ENCODE data around the gene P2RY8. TPM values are rescaled to one million over a fixed set of nuclear protein-coding genes. Genes with fewer than 3 reads are reported as not detected.
"Not testable (repeated sequence)": the region's sequence is repeated elsewhere in the genome, so short reads cannot be mapped to it uniquely, and the experiment has no call there.

Gene P2RY8
- total RNA-seq, 1 donor from 2014 or later, result 0.52 TPM

- not testable (repeated sequence) for H3K9ac ChIP-seq (ENCODE audit: low read depth in 1 of 3, low read length in 3 of 3); H3K27ac ChIP-seq (ENCODE audit: low read depth, low read length); H3K4me1 ChIP-seq (ENCODE audit: control insufficient read depth in 3 of 3, insufficient read depth in 3 of 3, low read length in 3 of 3); H3K27me3 ChIP-seq (ENCODE audit: control insufficient read depth in 3 of 3, insufficient read depth in 3 of 3, low read length in 3 of 3); H3K4me3 ChIP-seq (ENCODE audit: low read length in 3 of 3); H3K9me3 ChIP-seq (ENCODE audit: control insufficient read depth in 3 of 3, low read length in 3 of 3); H3K36me3 ChIP-seq (ENCODE audit: control insufficient read depth in 3 of 3, insufficient read depth in 3 of 3, low read length in 3 of 3)
Measured at GRCh38 chrX:1489354-1489753, 47.6 kb downstream of the P2RY8 start.

DNA sequence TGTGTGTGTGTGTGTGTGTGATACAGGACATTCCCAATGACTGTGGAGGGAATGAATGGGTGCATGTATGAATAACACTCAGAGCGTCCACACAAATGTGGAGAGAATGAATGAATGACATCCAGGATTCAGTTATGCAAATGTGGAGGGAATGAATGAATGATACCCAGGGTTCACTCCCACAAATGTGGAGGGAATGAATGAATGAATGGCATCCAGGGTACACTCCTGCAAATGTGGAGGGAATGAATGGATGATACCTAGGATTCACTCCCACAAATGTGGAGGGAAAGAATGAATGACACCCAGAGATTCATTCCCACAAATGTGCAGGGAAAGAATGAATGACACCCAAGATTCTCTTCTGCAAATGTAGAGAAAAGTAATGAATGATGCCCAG lies 48.2 kb downstream of the P2RY8 start:
- Histone ChIP-seq H3K4me3 (ENCODE audit: low read length in 3 of 3) (no peak overlapping the region), H3K9me3 (ENCODE audit: control insufficient read depth in 3 of 3, low read length in 3 of 3) (peaks cover 0 to 2% (median 0%) of the 10 kb centered on the region in 3 donors), H3K27ac (ENCODE audit: low read depth, low read length) (no peak overlapping the region), H3K36me3 (ENCODE audit: control insufficient read depth in 3 of 3, insufficient read depth in 3 of 3, low read length in 3 of 3) (no peaks in the 10 kb centered on the region), H3K27me3 (ENCODE audit: control insufficient read depth in 3 of 3, insufficient read depth in 3 of 3, low read length in 3 of 3) (peaks cover 0 to 7% (median 0%) of the 10 kb centered on the region in 3 donors), H3K4me1 (ENCODE audit: control insufficient read depth in 3 of 3, insufficient read depth in 3 of 3, low read length in 3 of 3) (peaks cover 0 to 8% (median 6%) of the 10 kb centered on the region in 3 donors), H3K9ac (ENCODE audit: low read depth in 1 of 3, low read length in 3 of 3) (no peak overlapping the region)

DNA sequence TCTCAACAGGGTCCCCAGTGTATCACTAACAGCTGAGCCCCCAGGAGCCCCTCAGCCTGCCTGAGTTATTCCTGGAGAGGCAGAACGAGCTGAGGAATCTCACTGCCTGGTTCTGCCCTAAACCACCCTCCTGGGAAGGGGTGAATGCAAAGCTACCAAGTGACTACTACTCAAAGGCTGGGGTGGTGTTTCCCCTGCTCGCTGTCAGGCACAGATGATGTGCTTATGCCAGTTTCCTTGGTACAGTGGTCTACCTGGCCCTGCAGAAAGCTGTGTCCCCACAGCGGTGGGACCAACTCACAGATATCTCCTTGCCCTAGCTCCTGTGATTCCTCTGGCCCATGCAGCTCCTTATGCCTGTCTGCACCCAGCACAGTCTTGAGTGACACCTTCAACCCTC lies 48.8 kb downstream of the P2RY8 start:
- Histone ChIP-seq H3K4me1 (ENCODE audit: control insufficient read depth in 3 of 3, insufficient read depth in 3 of 3, low read length in 3 of 3) (peaks cover 0 to 8% (median 6%) of the 10 kb centered on the region in 3 donors), H3K36me3 (ENCODE audit: control insufficient read depth in 3 of 3, insufficient read depth in 3 of 3, low read length in 3 of 3) (no peaks in the 10 kb centered on the region), H3K27ac (ENCODE audit: low read depth, low read length) (no peak overlapping the region), H3K27me3 (ENCODE audit: control insufficient read depth in 3 of 3, insufficient read depth in 3 of 3, low read length in 3 of 3) (peaks cover 0 to 7% (median 0%) of the 10 kb centered on the region in 3 donors), H3K4me3 (ENCODE audit: low read length in 3 of 3) (no peak overlapping the region), H3K9me3 (ENCODE audit: control insufficient read depth in 3 of 3, low read length in 3 of 3) (peaks cover 0 to 2% (median 0%) of the 10 kb centered on the region in 3 donors), H3K9ac (ENCODE audit: low read depth in 1 of 3, low read length in 3 of 3) (no peak overlapping the region)

DNA sequence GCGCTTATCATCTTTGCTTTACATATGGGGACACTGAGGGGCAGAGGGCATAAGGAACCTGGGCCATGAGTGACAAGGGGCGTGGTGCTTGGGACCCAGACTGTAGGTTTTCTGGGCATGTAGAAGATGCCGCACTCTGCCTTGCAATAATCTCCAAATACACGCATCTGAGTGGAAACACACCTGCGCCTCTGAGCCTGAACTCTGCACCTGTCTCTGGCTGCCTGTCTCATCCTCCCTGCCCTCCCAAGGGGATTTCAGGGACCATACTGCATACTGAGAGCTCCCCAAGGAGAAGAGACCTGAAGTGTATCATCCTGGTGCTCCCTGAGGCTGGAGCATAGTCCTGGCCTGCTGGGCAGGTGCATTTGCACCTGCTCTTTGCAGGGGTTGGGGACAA lies 49.6 kb downstream of the P2RY8 start:
- Histone ChIP-seq H3K4me1 (ENCODE audit: control insufficient read depth in 3 of 3, insufficient read depth in 3 of 3, low read length in 3 of 3) (peaks cover 0 to 8% (median 6%) of the 10 kb centered on the region in 3 donors), H3K9ac (ENCODE audit: low read depth in 1 of 3, low read length in 3 of 3) (no peak overlapping the region), H3K36me3 (ENCODE audit: control insufficient read depth in 3 of 3, insufficient read depth in 3 of 3, low read length in 3 of 3) (no peaks in the 10 kb centered on the region), H3K27ac (ENCODE audit: low read depth, low read length) (peak overlapping the region; percentile 63), H3K27me3 (ENCODE audit: control insufficient read depth in 3 of 3, insufficient read depth in 3 of 3, low read length in 3 of 3) (peaks cover 0 to 7% (median 0%) of the 10 kb centered on the region in 3 donors), H3K4me3 (ENCODE audit: low read length in 3 of 3) (no peak overlapping the region), H3K9me3 (ENCODE audit: control insufficient read depth in 3 of 3, low read length in 3 of 3) (peaks cover 0 to 2% (median 0%) of the 10 kb centered on the region in 3 donors)

DNA sequence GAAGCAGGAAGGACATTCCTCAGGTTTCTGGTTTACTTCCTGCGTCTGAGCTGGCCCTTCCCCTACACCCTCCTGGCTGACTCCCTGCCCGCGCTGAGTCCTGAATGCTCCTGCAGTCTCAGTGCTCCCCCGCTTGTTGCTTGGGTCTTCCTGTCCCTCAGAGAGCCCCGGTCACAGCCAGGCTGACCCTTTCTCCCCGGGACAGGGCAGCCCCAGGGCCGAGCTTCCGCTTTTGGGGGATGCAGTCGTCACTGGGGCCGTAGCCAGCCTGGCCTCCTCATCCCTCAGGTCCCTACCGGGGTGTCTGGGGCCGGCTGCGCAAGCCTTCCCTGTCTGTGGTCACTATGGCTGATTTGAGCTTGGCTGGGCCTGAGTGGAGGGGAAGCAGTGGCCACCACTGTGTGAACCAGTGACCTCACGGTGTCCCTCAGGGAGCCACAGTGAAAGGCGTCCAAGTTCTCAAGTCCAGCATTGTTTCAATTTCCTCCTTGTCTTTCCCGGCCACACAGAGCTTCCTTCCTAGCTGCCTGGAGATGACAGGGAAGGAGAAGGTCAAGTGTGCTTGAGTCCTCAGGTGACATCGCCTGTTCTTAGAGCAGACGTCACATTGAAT lies 50.1 kb downstream of the P2RY8 start:
- no peak overlapping the region for H3K4me3 ChIP-seq (ENCODE audit: low read length in 3 of 3)
- no peaks in the 10 kb centered on the region for H3K36me3 ChIP-seq (ENCODE audit: control insufficient read depth in 3 of 3, insufficient read depth in 3 of 3, low read length in 3 of 3)
- H3K9ac ChIP-seq (ENCODE audit: low read depth in 1 of 3, low read length in 3 of 3), result no peak overlapping the region
- peaks cover 0 to 7% (median 0%) of the 10 kb centered on the region in 3 donors for H3K27me3 ChIP-seq (ENCODE audit: control insufficient read depth in 3 of 3, insufficient read depth in 3 of 3, low read length in 3 of 3)
- H3K4me1 ChIP-seq (ENCODE audit: control insufficient read depth in 3 of 3, insufficient read depth in 3 of 3, low read length in 3 of 3), result peaks cover 0 to 8% (median 6%) of the 10 kb centered on the region in 3 donors
- peaks cover 0 to 2% (median 0%) of the 10 kb centered on the region in 3 donors for H3K9me3 ChIP-seq (ENCODE audit: control insufficient read depth in 3 of 3, low read length in 3 of 3)
- peak overlapping the region; percentile 63 for H3K27ac ChIP-seq (ENCODE audit: low read depth, low read length)

DNA sequence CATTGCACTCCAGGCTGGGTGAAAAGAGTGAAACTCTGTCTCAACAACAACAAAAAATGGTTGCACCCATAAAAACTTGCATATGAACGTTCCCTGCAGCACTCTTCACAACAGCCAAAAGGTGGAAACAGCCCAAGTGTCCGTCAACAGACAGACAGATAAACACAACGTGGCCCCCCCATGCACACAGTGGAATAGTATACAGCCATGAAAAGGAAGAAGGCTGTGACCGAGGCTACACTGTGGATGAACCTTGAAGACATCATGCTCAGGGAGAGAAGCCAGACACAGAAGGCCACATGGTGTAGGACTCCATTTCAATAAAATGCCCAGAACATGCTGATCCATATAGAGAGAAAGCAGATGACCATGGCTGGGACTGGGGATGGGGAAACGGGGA lies 50.8 kb downstream of the P2RY8 start:
- peak overlapping the region; percentile 63 for H3K27ac ChIP-seq (ENCODE audit: low read depth, low read length)
- H3K9me3 ChIP-seq (ENCODE audit: control insufficient read depth in 3 of 3, low read length in 3 of 3), result peaks cover 0 to 2% (median 0%) of the 10 kb centered on the region in 3 donors
- no peak overlapping the region for H3K9ac ChIP-seq (ENCODE audit: low read depth in 1 of 3, low read length in 3 of 3)
- peaks cover 0 to 8% (median 8%) of the 10 kb centered on the region in 3 donors for H3K4me1 ChIP-seq (ENCODE audit: control insufficient read depth in 3 of 3, insufficient read depth in 3 of 3, low read length in 3 of 3)
- H3K4me3 ChIP-seq (ENCODE audit: low read length in 3 of 3), result no peak overlapping the region
- H3K27me3 ChIP-seq (ENCODE audit: control insufficient read depth in 3 of 3, insufficient read depth in 3 of 3, low read length in 3 of 3), result peaks cover 0 to 7% (median 0%) of the 10 kb centered on the region in 3 donors
- no peaks in the 10 kb centered on the region for H3K36me3 ChIP-seq (ENCODE audit: control insufficient read depth in 3 of 3, insufficient read depth in 3 of 3, low read length in 3 of 3)

GRCh38 chrX:1485033-1485432 lies 52.0 kb downstream of the P2RY8 start:
- peaks cover 0 to 11% (median 8%) of the 10 kb centered on the region in 3 donors for H3K4me1 ChIP-seq (ENCODE audit: control insufficient read depth in 3 of 3, insufficient read depth in 3 of 3, low read length in 3 of 3)
- no peak overlapping the region for H3K4me3 ChIP-seq (ENCODE audit: low read length in 3 of 3)
- peaks cover 0 to 2% (median 0%) of the 10 kb centered on the region in 3 donors for H3K9me3 ChIP-seq (ENCODE audit: control insufficient read depth in 3 of 3, low read length in 3 of 3)
- peaks cover 0 to 7% (median 0%) of the 10 kb centered on the region in 3 donors for H3K27me3 ChIP-seq (ENCODE audit: control insufficient read depth in 3 of 3, insufficient read depth in 3 of 3, low read length in 3 of 3)
- no peak overlapping the region for H3K27ac ChIP-seq (ENCODE audit: low read depth, low read length)
- H3K36me3 ChIP-seq (ENCODE audit: control insufficient read depth in 3 of 3, insufficient read depth in 3 of 3, low read length in 3 of 3), result no peaks in the 10 kb centered on the region
- no peak overlapping the region for H3K9ac ChIP-seq (ENCODE audit: low read depth in 1 of 3, low read length in 3 of 3)

DNA sequence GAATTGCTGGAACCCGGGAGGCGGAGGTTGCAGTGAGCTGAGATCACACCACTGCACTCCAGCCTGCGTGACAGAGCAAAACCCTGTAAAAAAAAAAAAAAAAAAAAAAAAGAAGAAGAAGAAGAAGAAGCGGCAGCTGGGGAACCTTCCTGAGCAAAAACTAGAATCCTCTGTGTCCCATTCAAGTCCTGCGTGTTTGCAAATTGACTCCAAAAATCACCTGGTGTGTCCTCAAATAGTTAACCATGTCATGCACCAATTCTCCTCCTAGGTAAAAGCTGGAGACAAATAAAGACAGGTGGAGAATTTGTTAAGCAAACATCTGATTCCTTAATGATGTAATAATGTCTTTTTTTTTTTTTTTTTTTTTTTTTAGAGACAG lies 52.4 kb downstream of the P2RY8 start:
- no peak overlapping the region for H3K27ac ChIP-seq (ENCODE audit: low read depth, low read length)
- H3K9me3 ChIP-seq (ENCODE audit: control insufficient read depth in 3 of 3, low read length in 3 of 3), result peaks cover 0 to 2% (median 0%) of the 10 kb centered on the region in 3 donors
- no peak overlapping the region for H3K9ac ChIP-seq (ENCODE audit: low read depth in 1 of 3, low read length in 3 of 3)
- peaks cover 0 to 7% (median 0%) of the 10 kb centered on the region in 3 donors for H3K27me3 ChIP-seq (ENCODE audit: control insufficient read depth in 3 of 3, insufficient read depth in 3 of 3, low read length in 3 of 3)
- H3K4me1 ChIP-seq (ENCODE audit: control insufficient read depth in 3 of 3, insufficient read depth in 3 of 3, low read length in 3 of 3), result peaks cover 0 to 11% (median 8%) of the 10 kb centered on the region in 3 donors
- no peaks in the 10 kb centered on the region for H3K36me3 ChIP-seq (ENCODE audit: control insufficient read depth in 3 of 3, insufficient read depth in 3 of 3, low read length in 3 of 3)
- no peak overlapping the region for H3K4me3 ChIP-seq (ENCODE audit: low read length in 3 of 3)

- peaks cover 0 to 11% (median 8%) of the 10 kb centered on the region in 3 donors for H3K4me1 ChIP-seq (ENCODE audit: control insufficient read depth in 3 of 3, insufficient read depth in 3 of 3, low read length in 3 of 3)
- peaks cover 0 to 2% (median 0%) of the 10 kb centered on the region in 3 donors for H3K9me3 ChIP-seq (ENCODE audit: control insufficient read depth in 3 of 3, low read length in 3 of 3)
- peaks cover 0 to 7% (median 0%) of the 10 kb centered on the region in 3 donors for H3K27me3 ChIP-seq (ENCODE audit: control insufficient read depth in 3 of 3, insufficient read depth in 3 of 3, low read length in 3 of 3)
- H3K27ac ChIP-seq (ENCODE audit: low read depth, low read length), result no peak overlapping the region
- no peak overlapping the region for H3K4me3 ChIP-seq (ENCODE audit: low read length in 3 of 3)
- H3K36me3 ChIP-seq (ENCODE audit: control insufficient read depth in 3 of 3, insufficient read depth in 3 of 3, low read length in 3 of 3), result no peaks in the 10 kb centered on the region
- H3K9ac ChIP-seq (ENCODE audit: low read depth in 1 of 3, low read length in 3 of 3), result no peak overlapping the region
Measured at GRCh38 chrX:1483843-1484637, 52.9 kb downstream of the P2RY8 start.

GRCh38 chrX:1482530-1482928 lies 54.5 kb downstream of the P2RY8 start:
- Histone ChIP-seq H3K4me1 (ENCODE audit: control insufficient read depth in 3 of 3, insufficient read depth in 3 of 3, low read length in 3 of 3) (peaks cover 0 to 11% (median 8%) of the 10 kb centered on the region in 3 donors), H3K27ac (ENCODE audit: low read depth, low read length) (peak overlapping the region; percentile 54)
- not testable (repeated sequence) for H3K4me3 ChIP-seq (ENCODE audit: low read length in 3 of 3); H3K36me3 ChIP-seq (ENCODE audit: control insufficient read depth in 3 of 3, insufficient read depth in 3 of 3, low read length in 3 of 3); H3K9me3 ChIP-seq (ENCODE audit: control insufficient read depth in 3 of 3, low read length in 3 of 3); H3K27me3 ChIP-seq (ENCODE audit: control insufficient read depth in 3 of 3, insufficient read depth in 3 of 3, low read length in 3 of 3); H3K9ac ChIP-seq (ENCODE audit: low read depth in 1 of 3, low read length in 3 of 3)

All from skeletal muscle tissue (tissue), 4 donors.